Suprapubic skin (tissue), 4 donors: Measurements from ENCODE around the gene ITK. TPM values are rescaled to one million over a fixed set of nuclear protein-coding genes. Genes with fewer than 3 reads are reported as not detected.

Experiments
- DNase-seq, 2 donors: peaks; one replicate each; pipeline ENCODE4 v3.0.0-alpha.2; 2019; ENCODE audit warnings: low spot score in 2 of 2
- H3K27ac ChIP-seq: fragments of 200-600 bp; sonication (generic); one replicate; pipeline ENCODE4 v1.5.1; 2019
- H3K27me3 ChIP-seq: fragments of 200-600 bp; sonication (generic); one replicate; pipeline ENCODE4 v1.5.1; 2019
- H3K36me3 ChIP-seq: fragments of 200-600 bp; sonication (generic); one replicate; pipeline ENCODE4 v1.5.1; 2019
- H3K4me1 ChIP-seq: fragments of 200-600 bp; sonication (generic); one replicate; pipeline ENCODE4 v1.5.1; 2019
- H3K4me3 ChIP-seq: fragments of 200-600 bp; sonication (generic); one replicate; pipeline ENCODE4 v1.5.1; 2019; ENCODE audit warnings: mild to moderate bottlenecking
- H3K9me3 ChIP-seq: fragments of 200-600 bp; sonication (generic); one replicate; pipeline ENCODE4 v1.5.1; 2019
- EP300 ChIP-seq: sonication (generic); formaldehyde crosslinking; IDR thresholded peaks from one replicate; pipeline ENCODE4 v1.6.1; 2017; ENCODE audit warnings: antibody characterized with exemption
- POLR2A ChIP-seq, 2 donors: fragments of 450-650 bp; IDR thresholded peaks; one replicate each; pipeline ENCODE4 v1.6.1; 2017; ENCODE audit warnings: antibody characterized with exemption in 2 of 2, mild to moderate bottlenecking in 2 of 2, moderate library complexity in 2 of 2
- POLR2AphosphoS5 ChIP-seq, 3 donors: sonication (generic); formaldehyde crosslinking; IDR thresholded peaks; one replicate each; pipeline ENCODE4 v1.6.1; 2017; ENCODE audit warnings: antibody characterized with exemption in 3 of 3
- WGBS: methylation state at CpG from one replicate; pipeline ENCODE4 v1.1.5; 2018; 5-methylcytosine and 5-hydroxymethylcytosine counted together
- total RNA-seq, 4 donors: library from RNA; depleted of rRNA; stranded (reverse); fragments of >200 nt; gene quantifications; one replicate each; pipeline ENCODE4 v1.1.0, GENCODE V29; 2016
- TF ChIP-seq, protein P1 (sequence below), 2 donors: fragments of 200-600 bp in 1 of 2; fragments of 450-650 bp in 1 of 2; sonication (generic) in 1 of 2; IDR thresholded peaks; one replicate each; pipeline ENCODE4 v1.5.1; 2016 to 2019; ENCODE audit warnings: antibody characterized with exemption in 2 of 2, mild to moderate bottlenecking in 1 of 2, moderate library complexity in 1 of 2

ITK gene
- total RNA-seq, 4 donors from 2014 or later, result 1.6 to 3.5 (median 2.7) TPM

DNA sequence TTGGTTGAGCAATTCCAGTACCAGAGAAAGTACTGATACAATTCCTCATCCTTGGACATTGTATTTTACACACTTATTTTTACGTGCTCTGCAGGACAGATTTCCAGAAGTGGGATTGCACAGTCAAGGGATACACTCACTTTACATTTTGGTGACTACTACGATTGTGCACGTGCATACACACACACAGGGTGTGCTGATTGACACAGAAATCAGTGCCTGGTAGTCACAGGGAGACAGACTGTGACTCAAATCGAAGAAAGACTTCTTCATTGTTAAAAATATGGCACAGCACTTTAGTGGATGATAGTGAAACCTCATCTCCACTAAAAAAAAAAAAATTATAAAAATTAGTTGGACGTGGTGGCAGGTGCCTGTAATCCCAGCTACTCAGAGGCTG, 16.1 kb upstream of the ITK start:
- Histone ChIP-seq H3K4me3 (no peak overlapping the region), H3K4me1 (no peaks in the 10 kb centered on the region), H3K36me3 (no peaks in the 10 kb centered on the region), H3K27ac (no peak overlapping the region), H3K9me3 (no peaks in the 10 kb centered on the region), H3K27me3 (peaks cover 18% of the 10 kb centered on the region)
- DNase-seq, result no peak
- TF ChIP-seq POLR2AphosphoS5 (IDR thresholded peaks at IDR 0.05), result no peak
- no peak for TF ChIP-seq EP300
- no peak for TF ChIP-seq POLR2A (IDR thresholded peaks at IDR 0.05)
- TF ChIP-seq, protein P1, sequence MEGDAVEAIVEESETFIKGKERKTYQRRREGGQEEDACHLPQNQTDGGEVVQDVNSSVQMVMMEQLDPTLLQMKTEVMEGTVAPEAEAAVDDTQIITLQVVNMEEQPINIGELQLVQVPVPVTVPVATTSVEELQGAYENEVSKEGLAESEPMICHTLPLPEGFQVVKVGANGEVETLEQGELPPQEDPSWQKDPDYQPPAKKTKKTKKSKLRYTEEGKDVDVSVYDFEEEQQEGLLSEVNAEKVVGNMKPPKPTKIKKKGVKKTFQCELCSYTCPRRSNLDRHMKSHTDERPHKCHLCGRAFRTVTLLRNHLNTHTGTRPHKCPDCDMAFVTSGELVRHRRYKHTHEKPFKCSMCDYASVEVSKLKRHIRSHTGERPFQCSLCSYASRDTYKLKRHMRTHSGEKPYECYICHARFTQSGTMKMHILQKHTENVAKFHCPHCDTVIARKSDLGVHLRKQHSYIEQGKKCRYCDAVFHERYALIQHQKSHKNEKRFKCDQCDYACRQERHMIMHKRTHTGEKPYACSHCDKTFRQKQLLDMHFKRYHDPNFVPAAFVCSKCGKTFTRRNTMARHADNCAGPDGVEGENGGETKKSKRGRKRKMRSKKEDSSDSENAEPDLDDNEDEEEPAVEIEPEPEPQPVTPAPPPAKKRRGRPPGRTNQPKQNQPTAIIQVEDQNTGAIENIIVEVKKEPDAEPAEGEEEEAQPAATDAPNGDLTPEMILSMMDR (IDR thresholded peaks at IDR 0.05), result no peak
- WGBS, result 80% methylated on average over 5 of the region's 5 CpGs

DNA sequence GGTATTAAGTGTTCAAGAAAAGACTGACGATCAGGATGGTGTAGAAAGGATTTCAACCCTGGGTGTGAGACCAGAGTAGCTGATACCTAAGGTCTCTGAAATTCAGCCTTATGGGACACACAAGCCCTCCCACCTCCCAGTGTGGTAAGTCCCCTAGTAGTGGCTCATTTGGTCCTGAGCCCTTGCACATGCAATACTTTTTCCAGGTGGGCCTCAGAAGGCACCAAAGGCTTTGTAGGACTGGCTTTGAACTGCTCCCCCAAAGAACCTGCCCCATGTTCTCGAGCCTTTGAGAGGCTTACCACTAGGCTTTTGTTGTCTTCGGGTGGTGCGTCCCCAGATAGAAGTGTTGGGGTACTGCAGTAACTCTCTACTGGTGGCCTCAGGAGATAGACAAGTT, 15.4 kb upstream of the ITK start:
- Histone ChIP-seq H3K27ac (no peak overlapping the region), H3K27me3 (peaks cover 18% of the 10 kb centered on the region), H3K9me3 (no peaks in the 10 kb centered on the region), H3K36me3 (no peaks in the 10 kb centered on the region), H3K4me3 (no peak overlapping the region), H3K4me1 (no peaks in the 10 kb centered on the region)
- DNase-seq, result no peak
- TF ChIP-seq POLR2AphosphoS5 (IDR thresholded peaks at IDR 0.05) (no peak), POLR2A (IDR thresholded peaks at IDR 0.05) (no peak)
- WGBS, result 91% methylated on average over 4 of the region's 4 CpGs

DNA sequence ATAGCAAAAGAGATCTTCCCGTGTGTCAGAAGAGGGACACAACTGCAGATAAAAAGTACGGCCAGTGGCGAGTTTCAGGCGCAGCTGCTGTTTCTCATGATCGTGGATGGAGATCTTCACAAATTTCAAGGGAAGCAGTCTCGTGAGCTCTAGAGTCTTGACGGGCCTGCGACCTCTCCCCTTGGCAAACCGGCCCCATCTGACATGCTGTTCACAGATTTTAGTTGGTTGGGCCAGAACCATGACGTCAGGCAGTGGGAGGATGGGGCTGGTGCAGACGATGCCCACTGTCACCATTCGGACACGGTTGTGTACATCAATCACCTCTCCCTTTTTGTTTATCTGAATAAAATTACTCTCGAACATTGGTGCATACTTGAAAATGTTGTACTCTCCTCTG, 15.0 kb upstream of the ITK start:
- Histone ChIP-seq H3K27ac (no peak overlapping the region), H3K27me3 (peaks cover 18% of the 10 kb centered on the region), H3K4me1 (no peaks in the 10 kb centered on the region), H3K4me3 (no peak overlapping the region), H3K9me3 (no peaks in the 10 kb centered on the region), H3K36me3 (no peaks in the 10 kb centered on the region)
- 90% methylated on average over 14 of the region's 14 CpGs for WGBS
- DNase-seq, result no peak
- TF ChIP-seq POLR2A (IDR thresholded peaks at IDR 0.05) (no peak), POLR2AphosphoS5 (IDR thresholded peaks at IDR 0.05) (no peak)
- TF ChIP-seq, protein P1 (IDR thresholded peaks at IDR 0.05), result no peak

DNA sequence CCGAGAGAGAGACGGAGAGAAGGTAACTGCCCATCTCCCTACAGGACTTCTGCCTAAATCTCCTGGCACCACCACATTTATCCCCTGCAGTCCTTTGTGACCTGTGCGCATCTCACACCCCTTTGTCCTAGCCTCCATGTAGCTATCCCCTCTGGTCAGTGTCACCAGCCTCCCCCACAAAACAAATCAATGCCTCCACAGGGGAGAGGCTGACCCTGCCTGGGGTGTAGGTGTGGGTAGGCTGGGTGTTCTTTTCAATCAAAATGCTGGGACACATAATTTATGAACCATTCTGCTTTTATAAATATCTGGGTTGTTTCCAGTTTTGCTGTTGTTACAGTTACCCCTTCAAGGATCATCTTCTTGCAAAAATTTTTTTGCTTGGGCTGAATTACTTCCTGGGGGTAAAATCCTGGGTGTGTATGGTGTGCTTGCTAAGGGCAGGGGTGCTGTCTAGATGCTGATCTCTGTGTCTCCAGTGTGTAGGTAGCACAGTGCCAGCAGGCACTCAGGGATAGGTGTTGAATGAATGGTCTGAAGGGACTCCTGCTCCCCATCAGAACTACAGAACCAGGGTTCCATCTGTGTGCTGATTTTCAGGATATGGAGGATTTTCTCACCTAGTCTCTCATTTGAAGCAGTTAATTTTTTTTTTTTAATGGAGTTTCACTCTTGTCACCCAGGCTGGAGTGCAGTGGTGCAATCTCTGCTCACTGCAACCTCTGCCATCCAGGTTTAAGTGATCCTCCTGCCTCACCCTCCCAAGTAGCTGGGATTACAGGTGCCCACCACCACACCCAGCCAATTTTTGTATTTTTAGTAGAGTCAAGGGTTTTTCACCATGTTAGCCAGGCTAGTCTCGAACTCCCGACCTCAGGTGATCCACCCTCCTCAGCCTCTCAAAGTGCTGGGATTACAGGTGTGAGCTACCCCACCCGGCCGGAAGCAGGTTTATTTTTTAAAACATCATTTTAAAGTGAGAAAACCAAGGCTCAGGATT, 14.1 kb upstream of the ITK start, which contains the start of gene GARIN3:
Gene GARIN3 (minus strand): TSS at position 51 of the 1,000 bp plus-strand sequence. CDS start 96 bp downstream, outside the sequence.
- H3K9me3 ChIP-seq, result no peaks in the 10 kb centered on the region
- H3K4me1 ChIP-seq, result no peaks in the 10 kb centered on the region
- no peak for DNase-seq
- peaks cover 18% of the 10 kb centered on the region for H3K27me3 ChIP-seq
- H3K4me3 ChIP-seq, result no peak within 1 kb of the TSS
- TF ChIP-seq POLR2A (IDR thresholded peaks at IDR 0.05), result no peak
- TF ChIP-seq, protein P1 (IDR thresholded peaks at IDR 0.05), result no peak
- 90% methylated on average over 7 of the region's 7 CpGs for WGBS
- H3K36me3 ChIP-seq, result no peaks in the 10 kb centered on the region
- no peak within 1 kb of the TSS for H3K27ac ChIP-seq

DNA sequence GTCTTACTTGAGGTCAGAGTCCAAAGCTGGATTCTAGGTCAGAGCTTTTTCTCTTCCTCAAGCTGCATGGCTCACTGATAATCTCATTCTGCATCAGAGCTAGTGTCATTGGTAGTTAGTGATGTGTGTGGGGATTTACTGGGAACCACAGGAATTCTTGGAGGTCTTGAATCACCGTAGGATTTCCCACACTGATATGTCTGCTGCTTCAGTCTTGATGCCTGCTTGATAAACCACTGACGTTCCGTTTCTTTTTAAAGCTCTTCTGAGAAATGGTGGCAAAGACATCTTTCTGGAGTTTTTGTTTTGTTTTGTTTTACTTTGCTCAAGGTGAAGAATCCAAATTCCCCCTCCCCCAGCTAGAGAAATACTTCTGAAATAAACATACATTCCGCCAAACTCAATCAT, 13.4 kb upstream of the ITK start:
- H3K27ac ChIP-seq, result no peak overlapping the region

More for the DNA sequence above, 13.4 kb upstream of the ITK start:
- Histone ChIP-seq H3K4me1 (no peaks in the 10 kb centered on the region), H3K36me3 (no peaks in the 10 kb centered on the region), H3K27me3 (peaks cover 18% of the 10 kb centered on the region), H3K4me3 (no peak overlapping the region), H3K9me3 (no peaks in the 10 kb centered on the region)
- DNase-seq, result no peak
- TF ChIP-seq EP300 (no peak), POLR2A (IDR thresholded peaks at IDR 0.05) (no peak), POLR2AphosphoS5 (IDR thresholded peaks at IDR 0.05) (no peak)
- TF ChIP-seq, protein P1 (IDR thresholded peaks at IDR 0.05), result no peak
- WGBS, result 51% methylated on average over 4 of the region's 4 CpGs
